ENCODE data around the gene FNBP1L.

The FNBP1L gene

GRCh38 chr1:93437976-93438605 lies 9.8 kb upstream of the FNBP1L start:
- Histone ChIP-seq H3K23ac (ENCODE audit: low read length) (no peak overlapping the region), H3K4ac (ENCODE audit: low read depth, low read length) (no peak overlapping the region), H3K79me1 (ENCODE audit: low read length) (no peaks in the 10 kb centered on the region), H3K27ac (ENCODE audit: low read depth, low read length) (no peak overlapping the region), H3K9me3 (ENCODE audit: insufficient read depth, low read depth, low read length) (peaks cover 16% of the 10 kb centered on the region), H2BK12ac (ENCODE audit: low read length) (no peak overlapping the region), H2AFZ (ENCODE audit: insufficient read depth, low read length, poor library complexity) (no peak overlapping the region), H3K27me3 (ENCODE audit: insufficient read depth, low read length) (no peaks in the 10 kb centered on the region), H4K8ac (ENCODE audit: low read depth, low read length) (no peak overlapping the region), H2AK5ac (ENCODE audit: low read length) (no peak overlapping the region), H3K36me3 (ENCODE audit: control insufficient read depth in 1 of 2, insufficient read depth in 2 of 2, low read length in 2 of 2) (no peaks in the 10 kb centered on the region), H2BK120ac (ENCODE audit: insufficient read depth, low read length, poor library complexity) (no peak overlapping the region), H3K4me1 (ENCODE audit: control insufficient read depth in 1 of 2, insufficient read depth in 2 of 2, low read length in 2 of 2) (no peaks in the 10 kb centered on the region), H3K14ac (ENCODE audit: low read length) (no peak overlapping the region), H3K4me3 (ENCODE audit: low read depth, low read length) (no peak overlapping the region), H2BK5ac (ENCODE audit: low read depth, low read length, poor library complexity) (no peak overlapping the region), H3K9ac (ENCODE audit: low read length) (no peak overlapping the region), H3K4me2 (ENCODE audit: low read length) (no peak overlapping the region), H4K91ac (ENCODE audit: low read depth, low read length) (no peak overlapping the region), H3K79me2 (ENCODE audit: control insufficient read depth, insufficient read depth, low read length, poor library complexity) (no peaks in the 10 kb centered on the region), H4K12ac (ENCODE audit: low read depth, low read length) (no peak overlapping the region), H3K18ac (ENCODE audit: low read length) (no peak overlapping the region)
- no CpG with 5 or more reads among the region's 4 CpGs for WGBS (ENCODE audit: extremely low coverage, insufficient coverage, insufficient read length)
- DNase-seq = peak; percentile 4 to 88

GRCh38 chr1:93438716-93439115 lies 9.2 kb upstream of the FNBP1L start:
- Histone ChIP-seq H3K79me2 (ENCODE audit: control insufficient read depth, insufficient read depth, low read length, poor library complexity) (no peaks in the 10 kb centered on the region), H3K14ac (ENCODE audit: low read length) (no peak overlapping the region), H3K4me1 (ENCODE audit: control insufficient read depth in 1 of 2, insufficient read depth in 2 of 2, low read length in 2 of 2) (no peaks in the 10 kb centered on the region), H3K4ac (ENCODE audit: low read depth, low read length) (no peak overlapping the region), H3K79me1 (ENCODE audit: low read length) (no peaks in the 10 kb centered on the region), H3K9ac (ENCODE audit: low read length) (no peak overlapping the region), H3K18ac (ENCODE audit: low read length) (no peak overlapping the region), H2AFZ (ENCODE audit: insufficient read depth, low read length, poor library complexity) (no peak overlapping the region), H4K8ac (ENCODE audit: low read depth, low read length) (no peak overlapping the region), H3K23ac (ENCODE audit: low read length) (no peak overlapping the region), H4K12ac (ENCODE audit: low read depth, low read length) (no peak overlapping the region), H3K4me3 (ENCODE audit: low read depth, low read length) (no peak overlapping the region), H2BK12ac (ENCODE audit: low read length) (no peak overlapping the region), H2AK5ac (ENCODE audit: low read length) (no peak overlapping the region), H3K27ac (ENCODE audit: low read depth, low read length) (no peak overlapping the region), H2BK120ac (ENCODE audit: insufficient read depth, low read length, poor library complexity) (no peak overlapping the region), H3K36me3 (ENCODE audit: control insufficient read depth in 1 of 2, insufficient read depth in 2 of 2, low read length in 2 of 2) (no peaks in the 10 kb centered on the region), H3K4me2 (ENCODE audit: low read length) (no peak overlapping the region), H2BK5ac (ENCODE audit: low read depth, low read length, poor library complexity) (no peak overlapping the region), H3K9me3 (ENCODE audit: insufficient read depth, low read depth, low read length) (peaks cover 13% of the 10 kb centered on the region), H4K91ac (ENCODE audit: low read depth, low read length) (no peak overlapping the region), H3K27me3 (ENCODE audit: insufficient read depth, low read length) (no peaks in the 10 kb centered on the region)
- WGBS (ENCODE audit: extremely low coverage, insufficient coverage, insufficient read length) = no CpG with 5 or more reads among the region's 3 CpGs
- DNase-seq = peak; percentile 1 to 88

GRCh38 chr1:93440272-93440671 lies 7.6 kb upstream of the FNBP1L start:
- no peaks in the 10 kb centered on the region for H3K27me3 ChIP-seq (ENCODE audit: insufficient read depth, low read length)
- H2AFZ ChIP-seq (ENCODE audit: insufficient read depth, low read length, poor library complexity) = no peak overlapping the region
- H4K12ac ChIP-seq (ENCODE audit: low read depth, low read length) = no peak overlapping the region
- no peak overlapping the region for H2BK120ac ChIP-seq (ENCODE audit: insufficient read depth, low read length, poor library complexity)
- H3K9ac ChIP-seq (ENCODE audit: low read length) = no peak overlapping the region
- H3K4me2 ChIP-seq (ENCODE audit: low read length) = no peak overlapping the region
- no peak overlapping the region for H4K91ac ChIP-seq (ENCODE audit: low read depth, low read length)
- H2BK12ac ChIP-seq (ENCODE audit: low read length) = no peak overlapping the region
- no peaks in the 10 kb centered on the region for H3K9me3 ChIP-seq (ENCODE audit: insufficient read depth, low read depth, low read length)
- no peaks in the 10 kb centered on the region for H3K79me1 ChIP-seq (ENCODE audit: low read length)
- no peaks in the 10 kb centered on the region for H3K79me2 ChIP-seq (ENCODE audit: control insufficient read depth, insufficient read depth, low read length, poor library complexity)
- H3K23ac ChIP-seq (ENCODE audit: low read length) = no peak overlapping the region
- H3K4me1 ChIP-seq (ENCODE audit: control insufficient read depth in 1 of 2, insufficient read depth in 2 of 2, low read length in 2 of 2) = no peaks in the 10 kb centered on the region
- no CpG with 5 or more reads among the region's 4 CpGs for WGBS (ENCODE audit: extremely low coverage, insufficient coverage, insufficient read length)
- no peak overlapping the region for H3K14ac ChIP-seq (ENCODE audit: low read length)
- no peak overlapping the region for H3K18ac ChIP-seq (ENCODE audit: low read length)
- H3K4me3 ChIP-seq (ENCODE audit: low read depth, low read length) = no peak overlapping the region
- no peak overlapping the region for H2AK5ac ChIP-seq (ENCODE audit: low read length)
- H3K27ac ChIP-seq (ENCODE audit: low read depth, low read length) = no peak overlapping the region
- no peak overlapping the region for H2BK5ac ChIP-seq (ENCODE audit: low read depth, low read length, poor library complexity)
- no peak for DNase-seq
- H3K36me3 ChIP-seq (ENCODE audit: control insufficient read depth in 1 of 2, insufficient read depth in 2 of 2, low read length in 2 of 2) = no peaks in the 10 kb centered on the region
- H3K4ac ChIP-seq (ENCODE audit: low read depth, low read length) = no peak overlapping the region
- no peak overlapping the region for H4K8ac ChIP-seq (ENCODE audit: low read depth, low read length)

GRCh38 chr1:93440706-93441105 lies 7.2 kb upstream of the FNBP1L start:
- Histone ChIP-seq H4K91ac (ENCODE audit: low read depth, low read length) (no peak overlapping the region), H4K12ac (ENCODE audit: low read depth, low read length) (no peak overlapping the region), H4K8ac (ENCODE audit: low read depth, low read length) (no peak overlapping the region), H3K36me3 (ENCODE audit: control insufficient read depth in 1 of 2, insufficient read depth in 2 of 2, low read length in 2 of 2) (no peaks in the 10 kb centered on the region), H2AK5ac (ENCODE audit: low read length) (no peak overlapping the region), H3K9ac (ENCODE audit: low read length) (no peak overlapping the region), H3K9me3 (ENCODE audit: insufficient read depth, low read depth, low read length) (no peaks in the 10 kb centered on the region), H2AFZ (ENCODE audit: insufficient read depth, low read length, poor library complexity) (no peak overlapping the region), H3K79me2 (ENCODE audit: control insufficient read depth, insufficient read depth, low read length, poor library complexity) (no peaks in the 10 kb centered on the region), H2BK120ac (ENCODE audit: insufficient read depth, low read length, poor library complexity) (no peak overlapping the region), H3K4me3 (ENCODE audit: low read depth, low read length) (no peak overlapping the region), H3K27me3 (ENCODE audit: insufficient read depth, low read length) (no peaks in the 10 kb centered on the region), H3K79me1 (ENCODE audit: low read length) (no peaks in the 10 kb centered on the region), H3K23ac (ENCODE audit: low read length) (no peak overlapping the region), H3K27ac (ENCODE audit: low read depth, low read length) (no peak overlapping the region), H3K18ac (ENCODE audit: low read length) (no peak overlapping the region), H2BK5ac (ENCODE audit: low read depth, low read length, poor library complexity) (no peak overlapping the region), H3K4me1 (ENCODE audit: control insufficient read depth in 1 of 2, insufficient read depth in 2 of 2, low read length in 2 of 2) (no peaks in the 10 kb centered on the region), H2BK12ac (ENCODE audit: low read length) (no peak overlapping the region), H3K14ac (ENCODE audit: low read length) (no peak overlapping the region), H3K4me2 (ENCODE audit: low read length) (no peak overlapping the region), H3K4ac (ENCODE audit: low read depth, low read length) (no peak overlapping the region)
- no peak for DNase-seq
- WGBS (ENCODE audit: extremely low coverage, insufficient coverage, insufficient read length) = no CpG with 5 or more reads among the region's 4 CpGs

Measured in trophoblast cell (in vitro differentiated cells and primary cell).